Stimulated activated naive CD8-positive, alpha-beta T cell treated with anti-CD3 and anti-CD28 coated beads, Interleukin-15, amount 100 ng/mL, for 72 hours (primary cell): ENCODE data around the gene EML2.

Source experiments
- ATAC-seq: fragments of 150-1000 bp; cut with Tn5 transposase; 2 replicates; pipeline ENCODE4 v1.10.0; 2021; ENCODE audit warnings: mild to moderate bottlenecking, moderate library complexity
- DNase-seq, 2 donors: peaks; one replicate each; pipeline ENCODE4 v3.0.0; 2021 to 2022
- H3K27ac Mint-ChIP-seq, 2 donors: one replicate each; pipeline ENCODE4 v1.8.0; 2022; ENCODE audit warnings: mild to moderate bottlenecking in 2 of 2, mixed read lengths in 2 of 2, moderate library complexity in 2 of 2
- H3K27me3 Mint-ChIP-seq: one replicate; pipeline ENCODE4 v1.8.0; 2022; ENCODE audit warnings: mixed read lengths
- H3K4me1 Mint-ChIP-seq: one replicate; pipeline ENCODE4 v1.8.0; 2022; ENCODE audit warnings: mild to moderate bottlenecking, mixed read lengths
- H3K4me3 Mint-ChIP-seq, 2 donors: one replicate each; pipeline ENCODE4 v1.8.0; 2022; ENCODE audit warnings: mild to moderate bottlenecking in 2 of 2, mixed read lengths in 2 of 2, moderate library complexity in 1 of 2
- H3K9me3 Mint-ChIP-seq, 2 donors: one replicate each; pipeline ENCODE4 v1.8.0; 2022; ENCODE audit warnings: mixed read lengths in 2 of 2

Gene EML2

GRCh38 chr19:45607071-45608029 is 31.8 kb downstream of the EML2 start:
- peaks cover 15% of the 10 kb centered on the region for H3K4me1 Mint-ChIP-seq
- peak overlapping the region; percentile 87 to 97 for H3K27ac Mint-ChIP-seq
- DNase-seq (peak in 1 of 2 donors; percentile 41), ATAC-seq (peak; percentile 73)
- peaks cover 14% of the 10 kb centered on the region for H3K27me3 Mint-ChIP-seq
- peaks cover 12 to 13% of the 10 kb centered on the region in 2 donors for H3K9me3 Mint-ChIP-seq
- peak overlapping the region; percentile 59 to 61 for H3K4me3 Mint-ChIP-seq

GRCh38 chr19:45601524-45602374 is 37.4 kb downstream of the EML2 start, which contains the start of gene GPR4:
Gene GPR4 (minus strand): TSS chr19:45602212. CDS start chr19:45591866, 10,346 bp downstream.
- ATAC-seq (peak; percentile 58), DNase-seq (no peak)
- Mint-ChIP-seq H3K9me3 (no peaks in the 10 kb centered on the region), H3K4me3 (peak within 1 kb of the TSS; percentile 27 to 57), H3K4me1 (peaks cover 53% of the 10 kb centered on the region), H3K27ac (peak within 1 kb of the TSS in 1 of 2 donors; percentile 52), H3K27me3 (peaks cover 70% of the 10 kb centered on the region)

GRCh38 chr19:45601115-45601514 is 38.1 kb downstream of the EML2 start:
- no peak overlapping the region for H3K27ac Mint-ChIP-seq
- DNase-seq, result no peak
- H3K4me1 Mint-ChIP-seq, result peaks cover 52% of the 10 kb centered on the region
- ATAC-seq, result no peak
- peak overlapping the region; percentile 27 to 46 for H3K4me3 Mint-ChIP-seq
- no peaks in the 10 kb centered on the region for H3K9me3 Mint-ChIP-seq
- H3K27me3 Mint-ChIP-seq, result peaks cover 77% of the 10 kb centered on the region

- Mint-ChIP-seq H3K27ac (no peak overlapping the region), H3K4me1 (peaks cover 52% of the 10 kb centered on the region), H3K27me3 (peaks cover 84% of the 10 kb centered on the region), H3K4me3 (no peak overlapping the region), H3K9me3 (no peaks in the 10 kb centered on the region)
- ATAC-seq, result no peak
- no peak for DNase-seq
Observed at GRCh38 chr19:45600340-45600885, 38.8 kb downstream of the EML2 start.

- Mint-ChIP-seq H3K9me3 (no peaks in the 10 kb centered on the region), H3K4me3 (peak overlapping the region; percentile 11 to 47), H3K27me3 (peaks cover 87% of the 10 kb centered on the region), H3K4me1 (peaks cover 52% of the 10 kb centered on the region), H3K27ac (no peak overlapping the region)
- no peak for ATAC-seq
- DNase-seq, result no peak
Observed at GRCh38 chr19:45599286-45599685, 39.9 kb downstream of the EML2 start.

GRCh38 chr19:45598267-45599001 is 40.8 kb downstream of the EML2 start:
- H3K4me3 Mint-ChIP-seq, result peak overlapping the region; percentile 70 to 81
- no peaks in the 10 kb centered on the region for H3K9me3 Mint-ChIP-seq
- peak overlapping the region in 1 of 2 donors; percentile 79 for H3K27ac Mint-ChIP-seq
- peak; percentile 32 for ATAC-seq
- no peak for DNase-seq
- peaks cover 83% of the 10 kb centered on the region for H3K27me3 Mint-ChIP-seq
- H3K4me1 Mint-ChIP-seq, result peaks cover 52% of the 10 kb centered on the region

- Mint-ChIP-seq H3K27ac (peak overlapping the region in 1 of 2 donors; percentile 79), H3K4me1 (peaks cover 52% of the 10 kb centered on the region), H3K9me3 (no peaks in the 10 kb centered on the region), H3K27me3 (peaks cover 77% of the 10 kb centered on the region), H3K4me3 (peak overlapping the region; percentile 70 to 81)
- no peak for ATAC-seq
- DNase-seq, result no peak
Observed at GRCh38 chr19:45597425-45598111, 41.6 kb downstream of the EML2 start.

GRCh38 chr19:45595814-45596213 is 43.4 kb downstream of the EML2 start:
- no peak overlapping the region for H3K4me3 Mint-ChIP-seq
- no peak for DNase-seq
- peaks cover 77% of the 10 kb centered on the region for H3K27me3 Mint-ChIP-seq
- peaks cover 0 to 7% of the 10 kb centered on the region in 2 donors for H3K9me3 Mint-ChIP-seq
- no peak for ATAC-seq
- H3K4me1 Mint-ChIP-seq, result peaks cover 51% of the 10 kb centered on the region
- no peak overlapping the region for H3K27ac Mint-ChIP-seq

GRCh38 chr19:45593520-45593919 is 45.7 kb downstream of the EML2 start:
- H3K9me3 Mint-ChIP-seq, result peaks cover 0 to 7% of the 10 kb centered on the region in 2 donors
- H3K4me3 Mint-ChIP-seq, result no peak overlapping the region
- H3K4me1 Mint-ChIP-seq, result peaks cover 32% of the 10 kb centered on the region
- DNase-seq (no peak), ATAC-seq (no peak)
- H3K27ac Mint-ChIP-seq, result no peak overlapping the region
- peaks cover 73% of the 10 kb centered on the region for H3K27me3 Mint-ChIP-seq

- Mint-ChIP-seq H3K27ac (no peak overlapping the region), H3K4me1 (peaks cover 22% of the 10 kb centered on the region), H3K9me3 (peaks cover 0 to 7% of the 10 kb centered on the region in 2 donors), H3K4me3 (no peak overlapping the region), H3K27me3 (peaks cover 61% of the 10 kb centered on the region)
- DNase-seq (no peak), ATAC-seq (no peak)
Observed at GRCh38 chr19:45592366-45592765, 46.8 kb downstream of the EML2 start.

- Mint-ChIP-seq H3K27ac (no peak overlapping the region), H3K27me3 (peaks cover 54% of the 10 kb centered on the region), H3K4me3 (no peak overlapping the region), H3K4me1 (peaks cover 22% of the 10 kb centered on the region), H3K9me3 (peaks cover 0 to 7% of the 10 kb centered on the region in 2 donors)
- DNase-seq (no peak), ATAC-seq (no peak)
Observed at GRCh38 chr19:45591638-45592005, 47.6 kb downstream of the EML2 start.

- no peak overlapping the region for H3K27ac Mint-ChIP-seq
- H3K4me1 Mint-ChIP-seq, result peaks cover 22% of the 10 kb centered on the region
- peaks cover 0 to 7% of the 10 kb centered on the region in 2 donors for H3K9me3 Mint-ChIP-seq
- H3K4me3 Mint-ChIP-seq, result no peak overlapping the region
- ATAC-seq, result peak; percentile 88
- DNase-seq, result peak in 1 of 2 donors; percentile 57
- H3K27me3 Mint-ChIP-seq, result peaks cover 49% of the 10 kb centered on the region
Observed at GRCh38 chr19:45591004-45591637, 48.1 kb downstream of the EML2 start.

- Mint-ChIP-seq H3K27ac (no peak overlapping the region), H3K9me3 (peaks cover 0 to 7% of the 10 kb centered on the region in 2 donors), H3K4me1 (peaks cover 24% of the 10 kb centered on the region), H3K4me3 (no peak overlapping the region), H3K27me3 (peaks cover 42% of the 10 kb centered on the region)
- DNase-seq, result no peak
- ATAC-seq, result peak; percentile 31
Observed at GRCh38 chr19:45590300-45591003, 48.7 kb downstream of the EML2 start.
